ENCODE measurements around the gene HOXA11. TPM values are rescaled to one million over a fixed set of nuclear protein-coding genes. Genes with fewer than 3 reads are reported as not detected.

Gene HOXA11
- total RNA-seq, 1 experiment from 2014 or later: not detected

DNA sequence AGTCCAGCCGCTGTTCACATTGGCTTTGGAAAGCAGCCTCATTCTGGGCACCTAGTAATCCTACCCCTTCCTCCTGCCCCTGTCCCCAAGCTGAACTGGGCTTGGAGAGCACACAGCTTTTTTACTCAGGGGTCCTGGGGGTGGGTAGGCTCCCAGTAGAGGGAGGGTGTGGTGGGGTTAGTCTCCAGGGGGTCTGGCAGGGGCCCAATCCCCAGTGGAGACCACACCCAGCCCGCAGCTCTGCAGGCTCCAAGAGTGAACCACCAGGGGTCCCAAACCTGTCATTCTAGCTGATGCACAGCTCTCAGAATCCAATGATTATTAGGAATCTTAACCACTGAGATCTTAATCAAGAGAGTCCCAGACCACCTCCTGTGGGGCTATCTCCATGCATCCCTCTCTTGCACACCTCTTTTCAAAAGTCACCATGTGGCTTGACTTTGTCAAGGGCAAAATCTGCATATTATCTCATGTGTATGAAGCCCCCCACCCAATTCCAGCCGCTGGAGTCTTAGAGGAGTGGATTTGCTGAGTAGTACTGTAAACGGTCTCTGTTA, 2.7 kb downstream of the HOXA11 start:
- H3K27me3 ChIP-seq (ENCODE audit: insufficient read depth, low read length): peaks cover 96% of the 10 kb centered on the region
- H4K20me1 ChIP-seq (ENCODE audit: control insufficient read depth, insufficient read depth, insufficient read length): no peaks in the 10 kb centered on the region
- no peak overlapping the region for H4K8ac ChIP-seq (replicated peaks; ENCODE audit: insufficient read length, low read depth, low read length)
- no peaks in the 10 kb centered on the region for H3K79me1 ChIP-seq (ENCODE audit: insufficient read depth, low read depth, low read length, poor library complexity, severe bottlenecking)
- TF ChIP-seq, protein P1, sequence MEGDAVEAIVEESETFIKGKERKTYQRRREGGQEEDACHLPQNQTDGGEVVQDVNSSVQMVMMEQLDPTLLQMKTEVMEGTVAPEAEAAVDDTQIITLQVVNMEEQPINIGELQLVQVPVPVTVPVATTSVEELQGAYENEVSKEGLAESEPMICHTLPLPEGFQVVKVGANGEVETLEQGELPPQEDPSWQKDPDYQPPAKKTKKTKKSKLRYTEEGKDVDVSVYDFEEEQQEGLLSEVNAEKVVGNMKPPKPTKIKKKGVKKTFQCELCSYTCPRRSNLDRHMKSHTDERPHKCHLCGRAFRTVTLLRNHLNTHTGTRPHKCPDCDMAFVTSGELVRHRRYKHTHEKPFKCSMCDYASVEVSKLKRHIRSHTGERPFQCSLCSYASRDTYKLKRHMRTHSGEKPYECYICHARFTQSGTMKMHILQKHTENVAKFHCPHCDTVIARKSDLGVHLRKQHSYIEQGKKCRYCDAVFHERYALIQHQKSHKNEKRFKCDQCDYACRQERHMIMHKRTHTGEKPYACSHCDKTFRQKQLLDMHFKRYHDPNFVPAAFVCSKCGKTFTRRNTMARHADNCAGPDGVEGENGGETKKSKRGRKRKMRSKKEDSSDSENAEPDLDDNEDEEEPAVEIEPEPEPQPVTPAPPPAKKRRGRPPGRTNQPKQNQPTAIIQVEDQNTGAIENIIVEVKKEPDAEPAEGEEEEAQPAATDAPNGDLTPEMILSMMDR (conservative IDR thresholded peaks at IDR 0.05): no peak
- no peak overlapping the region for H2BK12ac ChIP-seq (ENCODE audit: insufficient read length, low read depth, low read length)
- peaks cover 0 to 2% (median 0%) of the 10 kb centered on the region in 3 experiments; a peak in 4 of 7 replicates for H3K36me3 Mint-ChIP-seq (ENCODE audit: insufficient read depth in 1 of 3, low read depth in 3 of 3)
- peaks cover 100% of the 10 kb centered on the region for H3K27me3 Mint-ChIP-seq (ENCODE audit: low read depth)
- H3K23ac ChIP-seq (ENCODE audit: insufficient read length, low read depth, low read length): no peak overlapping the region
- H3K18ac ChIP-seq (ENCODE audit: insufficient read length, low read depth, low read length): no peak overlapping the region
- H3K27ac ChIP-seq (ENCODE audit: insufficient read length, low read depth, low read length): no peak overlapping the region
- H3K9ac ChIP-seq (ENCODE audit: extremely low read depth, insufficient read length, low read length): no peak overlapping the region
- H3K9me3 ChIP-seq (ENCODE audit: control insufficient read depth, low read depth, low read length): no peaks in the 10 kb centered on the region
- no peaks in the 10 kb centered on the region for H3K23me2 ChIP-seq (ENCODE audit: insufficient read length, low read depth, low read length, poor library complexity, severe bottlenecking)
- no peak overlapping the region for H2BK5ac ChIP-seq (ENCODE audit: insufficient read length, low read length)
- H3K4me1 Mint-ChIP-seq: peaks cover 9 to 37% of the 10 kb centered on the region in 2 experiments
- H3K56ac ChIP-seq (ENCODE audit: insufficient read length, low read depth, low read length): no peak overlapping the region
- no peak overlapping the region for H4K91ac ChIP-seq (ENCODE audit: insufficient read length, low read depth, low read length)
- no peak overlapping the region for H2AFZ ChIP-seq (ENCODE audit: low read length)
- peak; percentile 18 for DNase-seq
- H2AK5ac ChIP-seq (ENCODE audit: insufficient read length, low read length): no peak overlapping the region
- no peak overlapping the region for H4K5ac ChIP-seq (ENCODE audit: insufficient read length, low read depth, low read length)
- H3K14ac ChIP-seq (ENCODE audit: insufficient read depth, low read length): no peak overlapping the region
- H3K4ac ChIP-seq (ENCODE audit: low read depth, low read length): no peak overlapping the region
- H2BK120ac ChIP-seq (ENCODE audit: low read depth, low read length, poor library complexity, severe bottlenecking): no peak overlapping the region
- no peaks in the 10 kb centered on the region for H3K4me1 ChIP-seq (ENCODE audit: insufficient read depth, low read length)
- H3K4me3 Mint-ChIP-seq: no peak overlapping the region
- no peak overlapping the region for H3K27ac Mint-ChIP-seq
- WGBS (ENCODE audit: extremely low coverage, insufficient read length, low lambda C conversion rate): no CpG with 5 or more reads among the region's 4 CpGs
- H3K4me2 ChIP-seq (ENCODE audit: insufficient read depth, insufficient read length, low read length): no peak overlapping the region
- H2BK15ac ChIP-seq (ENCODE audit: low read depth, low read length): no peak overlapping the region
- H3K9me3 Mint-ChIP-seq: peaks cover 2 to 25% of the 10 kb centered on the region in 2 experiments; a peak in 2 of 5 replicates
- no peak overlapping the region for H2BK20ac ChIP-seq (ENCODE audit: low read depth, low read length, poor library complexity, severe bottlenecking)
- H3K79me2 ChIP-seq (ENCODE audit: insufficient read depth, low read length): no peaks in the 10 kb centered on the region
- no peak overlapping the region for H3T11ph ChIP-seq (ENCODE audit: low read length)

Measured in H9 (cell line).